Measurements from ENCODE around the gene TMEM269. TPM values are rescaled to one million over a fixed set of nuclear protein-coding genes. Genes with fewer than 3 reads are reported as not detected.

Gene TMEM269
- total and polyA plus RNA-seq, 9 of the 15 experiments (the other 6 are each of a cell fraction or from before 2014, with no cell fraction given): 0.09 to 0.49 (median 0.21) TPM

DNA sequence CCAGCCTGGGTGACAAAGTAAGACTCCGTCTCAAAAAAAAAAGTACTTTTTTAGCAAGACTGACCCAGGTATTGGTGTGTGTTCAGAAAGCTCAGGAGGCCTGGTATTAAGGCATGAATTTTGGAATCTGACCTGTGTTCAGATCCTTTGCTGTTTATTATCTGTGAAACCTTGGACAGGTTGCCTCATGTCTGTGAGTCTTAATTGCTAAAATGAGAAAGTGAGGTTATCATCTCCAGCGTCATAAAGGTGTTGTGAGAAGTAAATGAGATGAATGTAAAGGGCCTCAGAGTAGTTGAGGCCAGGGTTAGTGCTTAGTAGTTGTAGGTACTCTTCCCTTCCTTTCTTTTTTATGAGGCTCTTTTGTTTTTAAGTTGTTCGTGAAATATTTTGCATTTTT, 15.0 kb upstream of the TMEM269 start:
- no peaks in the 10 kb centered on the region for H3K9me3 ChIP-seq (replicated peaks; ENCODE audit: control insufficient read depth, insufficient read depth, low read depth, low read length)
- peaks cover 10% of the 10 kb centered on the region for H4K20me1 ChIP-seq (replicated peaks; ENCODE audit: control insufficient read depth, insufficient read depth, low read length)
- no TSS peak for BruUV-seq (replicated peaks)
- FAIRE-seq (no peak), ATAC-seq (no peak), DNase-seq (ENCODE audit: extremely low read depth in 1 of 4, low spot score in 3 of 4) (no peak)
- intact Hi-C loops (cut with micrococcal nuclease): loop anchor here (5.0 kb wide), 3 partner anchors 57 to 88 kb away; partner anchors contain the start of genes YBX1 and ZNF691
- POLR2A ChIA-PET: no interaction called here
- H3K4me1 ChIP-seq (replicated peaks in 1 of 2; ENCODE audit: control insufficient read depth in 2 of 2, insufficient read depth in 2 of 2, low read length in 2 of 2): peaks cover 8 to 20% of the 10 kb centered on the region in 2 experiments; a peak in 3 of 5 replicates
- peaks cover 68% of the 10 kb centered on the region for H3K79me2 ChIP-seq (ENCODE audit: control insufficient read depth, insufficient read depth, low read length)
- H3K27me3 ChIP-seq (ENCODE audit: control insufficient read depth in 2 of 2, insufficient read depth in 2 of 2, low read length in 2 of 2): no peaks in the 10 kb centered on the region
- CTCF ChIA-PET (ENCODE audit: low intra/inter-chr PET ratio): no interaction called here
- H3K9ac ChIP-seq (ENCODE audit: insufficient read depth in 1 of 2, low read depth in 2 of 2, low read length in 2 of 2): no peak overlapping the region
- H3K36me3 ChIP-seq (ENCODE audit: control insufficient read depth, insufficient read depth, low read length): peaks cover 41% of the 10 kb centered on the region
- H2AFZ ChIP-seq (ENCODE audit: low read depth, low read length): no peak overlapping the region
- 91% methylated on average over 3 of the region's 3 CpGs for WGBS (ENCODE audit: insufficient coverage, low coverage, missing lambda C conversion rate)
- no peak overlapping the region for H3K4me3 ChIP-seq
- H3K9me1 ChIP-seq (ENCODE audit: control insufficient read depth, insufficient read depth, low read length): no peaks in the 10 kb centered on the region
- in situ Hi-C loops (cut with MboI): no loop called here
- no peak overlapping the region for H3K4me2 ChIP-seq (ENCODE audit: insufficient read depth, low read length)
- no peak overlapping the region for H3K27ac ChIP-seq (ENCODE audit: extremely low read depth, low read depth, low read length)
- no peak for TF ChIP-seq PURB (CRISPR knock-in tag; IDR thresholded peaks at IDR 0.05; ENCODE audit: low read depth)
- no peak for TF ChIP-seq FOXA3 (CRISPR knock-in tag; conservative IDR thresholded peaks at IDR 0.05 in 1 of 2, IDR thresholded peaks at IDR 0.05 in 1 of 2)
- no peak for TF ChIP-seq ZNF354B (CRISPR knock-in tag; IDR thresholded peaks at IDR 0.05)
- TF ChIP-seq, protein P1, sequence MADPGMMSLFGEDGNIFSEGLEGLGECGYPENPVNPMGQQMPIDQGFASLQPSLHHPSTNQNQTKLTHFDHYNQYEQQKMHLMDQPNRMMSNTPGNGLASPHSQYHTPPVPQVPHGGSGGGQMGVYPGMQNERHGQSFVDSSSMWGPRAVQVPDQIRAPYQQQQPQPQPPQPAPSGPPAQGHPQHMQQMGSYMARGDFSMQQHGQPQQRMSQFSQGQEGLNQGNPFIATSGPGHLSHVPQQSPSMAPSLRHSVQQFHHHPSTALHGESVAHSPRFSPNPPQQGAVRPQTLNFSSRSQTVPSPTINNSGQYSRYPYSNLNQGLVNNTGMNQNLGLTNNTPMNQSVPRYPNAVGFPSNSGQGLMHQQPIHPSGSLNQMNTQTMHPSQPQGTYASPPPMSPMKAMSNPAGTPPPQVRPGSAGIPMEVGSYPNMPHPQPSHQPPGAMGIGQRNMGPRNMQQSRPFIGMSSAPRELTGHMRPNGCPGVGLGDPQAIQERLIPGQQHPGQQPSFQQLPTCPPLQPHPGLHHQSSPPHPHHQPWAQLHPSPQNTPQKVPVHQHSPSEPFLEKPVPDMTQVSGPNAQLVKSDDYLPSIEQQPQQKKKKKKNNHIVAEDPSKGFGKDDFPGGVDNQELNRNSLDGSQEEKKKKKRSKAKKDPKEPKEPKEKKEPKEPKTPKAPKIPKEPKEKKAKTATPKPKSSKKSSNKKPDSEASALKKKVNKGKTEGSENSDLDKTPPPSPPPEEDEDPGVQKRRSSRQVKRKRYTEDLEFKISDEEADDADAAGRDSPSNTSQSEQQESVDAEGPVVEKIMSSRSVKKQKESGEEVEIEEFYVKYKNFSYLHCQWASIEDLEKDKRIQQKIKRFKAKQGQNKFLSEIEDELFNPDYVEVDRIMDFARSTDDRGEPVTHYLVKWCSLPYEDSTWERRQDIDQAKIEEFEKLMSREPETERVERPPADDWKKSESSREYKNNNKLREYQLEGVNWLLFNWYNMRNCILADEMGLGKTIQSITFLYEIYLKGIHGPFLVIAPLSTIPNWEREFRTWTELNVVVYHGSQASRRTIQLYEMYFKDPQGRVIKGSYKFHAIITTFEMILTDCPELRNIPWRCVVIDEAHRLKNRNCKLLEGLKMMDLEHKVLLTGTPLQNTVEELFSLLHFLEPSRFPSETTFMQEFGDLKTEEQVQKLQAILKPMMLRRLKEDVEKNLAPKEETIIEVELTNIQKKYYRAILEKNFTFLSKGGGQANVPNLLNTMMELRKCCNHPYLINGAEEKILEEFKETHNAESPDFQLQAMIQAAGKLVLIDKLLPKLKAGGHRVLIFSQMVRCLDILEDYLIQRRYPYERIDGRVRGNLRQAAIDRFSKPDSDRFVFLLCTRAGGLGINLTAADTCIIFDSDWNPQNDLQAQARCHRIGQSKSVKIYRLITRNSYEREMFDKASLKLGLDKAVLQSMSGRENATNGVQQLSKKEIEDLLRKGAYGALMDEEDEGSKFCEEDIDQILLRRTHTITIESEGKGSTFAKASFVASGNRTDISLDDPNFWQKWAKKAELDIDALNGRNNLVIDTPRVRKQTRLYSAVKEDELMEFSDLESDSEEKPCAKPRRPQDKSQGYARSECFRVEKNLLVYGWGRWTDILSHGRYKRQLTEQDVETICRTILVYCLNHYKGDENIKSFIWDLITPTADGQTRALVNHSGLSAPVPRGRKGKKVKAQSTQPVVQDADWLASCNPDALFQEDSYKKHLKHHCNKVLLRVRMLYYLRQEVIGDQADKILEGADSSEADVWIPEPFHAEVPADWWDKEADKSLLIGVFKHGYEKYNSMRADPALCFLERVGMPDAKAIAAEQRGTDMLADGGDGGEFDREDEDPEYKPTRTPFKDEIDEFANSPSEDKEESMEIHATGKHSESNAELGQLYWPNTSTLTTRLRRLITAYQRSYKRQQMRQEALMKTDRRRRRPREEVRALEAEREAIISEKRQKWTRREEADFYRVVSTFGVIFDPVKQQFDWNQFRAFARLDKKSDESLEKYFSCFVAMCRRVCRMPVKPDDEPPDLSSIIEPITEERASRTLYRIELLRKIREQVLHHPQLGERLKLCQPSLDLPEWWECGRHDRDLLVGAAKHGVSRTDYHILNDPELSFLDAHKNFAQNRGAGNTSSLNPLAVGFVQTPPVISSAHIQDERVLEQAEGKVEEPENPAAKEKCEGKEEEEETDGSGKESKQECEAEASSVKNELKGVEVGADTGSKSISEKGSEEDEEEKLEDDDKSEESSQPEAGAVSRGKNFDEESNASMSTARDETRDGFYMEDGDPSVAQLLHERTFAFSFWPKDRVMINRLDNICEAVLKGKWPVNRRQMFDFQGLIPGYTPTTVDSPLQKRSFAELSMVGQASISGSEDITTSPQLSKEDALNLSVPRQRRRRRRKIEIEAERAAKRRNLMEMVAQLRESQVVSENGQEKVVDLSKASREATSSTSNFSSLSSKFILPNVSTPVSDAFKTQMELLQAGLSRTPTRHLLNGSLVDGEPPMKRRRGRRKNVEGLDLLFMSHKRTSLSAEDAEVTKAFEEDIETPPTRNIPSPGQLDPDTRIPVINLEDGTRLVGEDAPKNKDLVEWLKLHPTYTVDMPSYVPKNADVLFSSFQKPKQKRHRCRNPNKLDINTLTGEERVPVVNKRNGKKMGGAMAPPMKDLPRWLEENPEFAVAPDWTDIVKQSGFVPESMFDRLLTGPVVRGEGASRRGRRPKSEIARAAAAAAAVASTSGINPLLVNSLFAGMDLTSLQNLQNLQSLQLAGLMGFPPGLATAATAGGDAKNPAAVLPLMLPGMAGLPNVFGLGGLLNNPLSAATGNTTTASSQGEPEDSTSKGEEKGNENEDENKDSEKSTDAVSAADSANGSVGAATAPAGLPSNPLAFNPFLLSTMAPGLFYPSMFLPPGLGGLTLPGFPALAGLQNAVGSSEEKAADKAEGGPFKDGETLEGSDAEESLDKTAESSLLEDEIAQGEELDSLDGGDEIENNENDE (IDR thresholded peaks at IDR 0.05; ENCODE audit: low read depth, low read length): no peak
- no peak for TF ChIP-seq NR2C1 (IDR thresholded peaks at IDR 0.05)
- no peak for TF ChIP-seq NR2C1 (tag; IDR thresholded peaks at IDR 0.05)
- TF ChIP-seq, protein P2, sequence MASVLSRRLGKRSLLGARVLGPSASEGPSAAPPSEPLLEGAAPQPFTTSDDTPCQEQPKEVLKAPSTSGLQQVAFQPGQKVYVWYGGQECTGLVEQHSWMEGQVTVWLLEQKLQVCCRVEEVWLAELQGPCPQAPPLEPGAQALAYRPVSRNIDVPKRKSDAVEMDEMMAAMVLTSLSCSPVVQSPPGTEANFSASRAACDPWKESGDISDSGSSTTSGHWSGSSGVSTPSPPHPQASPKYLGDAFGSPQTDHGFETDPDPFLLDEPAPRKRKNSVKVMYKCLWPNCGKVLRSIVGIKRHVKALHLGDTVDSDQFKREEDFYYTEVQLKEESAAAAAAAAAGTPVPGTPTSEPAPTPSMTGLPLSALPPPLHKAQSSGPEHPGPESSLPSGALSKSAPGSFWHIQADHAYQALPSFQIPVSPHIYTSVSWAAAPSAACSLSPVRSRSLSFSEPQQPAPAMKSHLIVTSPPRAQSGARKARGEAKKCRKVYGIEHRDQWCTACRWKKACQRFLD (CRISPR knock-in tag; IDR thresholded peaks at IDR 0.05): no peak
- TF ChIP-seq NR2F6 (CRISPR knock-in tag; IDR thresholded peaks at IDR 0.05): no peak
- TF ChIP-seq PHB (CRISPR knock-in tag; IDR thresholded peaks at IDR 0.05): no peak
- TF ChIP-seq ZNF224 (CRISPR knock-in tag; IDR thresholded peaks at IDR 0.05): no peak
- TF ChIP-seq SIN3B (IDR thresholded peaks at IDR 0.05; ENCODE audit: low read depth): no peak
- TF ChIP-seq ZNF644 (tag; IDR thresholded peaks at IDR 0.05; ENCODE audit: low read depth): no peak
